ENCODE data around the gene CNTN2.

CNTN2 gene

GRCh38 chr1:205068001-205068400 is 25.0 kb downstream of the CNTN2 start:
- Histone ChIP-seq H3K36me3 (no peaks in the 10 kb centered on the region), H3K4me1 (no peaks in the 10 kb centered on the region), H3K4me3 (ENCODE audit: low read depth, low read length) (no peak overlapping the region), H3K27me3 (no peaks in the 10 kb centered on the region), H3K9me3 (no peaks in the 10 kb centered on the region)
- DNase-seq, result no peak
- no peak for TF ChIP-seq CTCF (IDR thresholded peaks at IDR 0.05; ENCODE audit: low read depth, low read length)

- TF ChIP-seq CTCF (IDR thresholded peaks at IDR 0.05; ENCODE audit: low read depth, low read length), result no peak
- no peak overlapping the region for H3K4me3 ChIP-seq (ENCODE audit: low read depth, low read length)
- H3K4me1 ChIP-seq, result no peaks in the 10 kb centered on the region
- H3K36me3 ChIP-seq, result no peaks in the 10 kb centered on the region
- no peak for DNase-seq
- H3K27me3 ChIP-seq, result no peaks in the 10 kb centered on the region
- no peaks in the 10 kb centered on the region for H3K9me3 ChIP-seq
Measured at GRCh38 chr1:205068457-205069040, 25.5 kb downstream of the CNTN2 start.

GRCh38 chr1:205069371-205070125 is 26.5 kb downstream of the CNTN2 start:
- no peak for DNase-seq
- Histone ChIP-seq H3K27me3 (no peaks in the 10 kb centered on the region), H3K4me3 (ENCODE audit: low read depth, low read length) (no peak overlapping the region), H3K36me3 (no peaks in the 10 kb centered on the region), H3K9me3 (no peaks in the 10 kb centered on the region), H3K4me1 (no peaks in the 10 kb centered on the region)
- no peak for TF ChIP-seq CTCF (IDR thresholded peaks at IDR 0.05; ENCODE audit: low read depth, low read length)

GRCh38 chr1:205071028-205071409 is 28.0 kb downstream of the CNTN2 start:
- no peak for DNase-seq
- H3K27me3 ChIP-seq, result no peaks in the 10 kb centered on the region
- no peak for TF ChIP-seq CTCF (IDR thresholded peaks at IDR 0.05; ENCODE audit: low read depth, low read length)
- H3K36me3 ChIP-seq, result no peaks in the 10 kb centered on the region
- no peaks in the 10 kb centered on the region for H3K9me3 ChIP-seq
- no peaks in the 10 kb centered on the region for H3K4me1 ChIP-seq
- no peak overlapping the region for H3K4me3 ChIP-seq (ENCODE audit: low read depth, low read length)

- Histone ChIP-seq H3K27me3 (no peaks in the 10 kb centered on the region), H3K4me3 (ENCODE audit: low read depth, low read length) (no peak overlapping the region), H3K4me1 (no peaks in the 10 kb centered on the region), H3K36me3 (no peaks in the 10 kb centered on the region), H3K9me3 (no peaks in the 10 kb centered on the region)
- no peak for TF ChIP-seq CTCF (IDR thresholded peaks at IDR 0.05; ENCODE audit: low read depth, low read length)
- DNase-seq, result no peak
Measured at GRCh38 chr1:205071801-205072200, 28.8 kb downstream of the CNTN2 start.

GRCh38 chr1:205072286-205072685 is 29.3 kb downstream of the CNTN2 start:
- Histone ChIP-seq H3K4me1 (no peaks in the 10 kb centered on the region), H3K9me3 (no peaks in the 10 kb centered on the region), H3K27me3 (no peaks in the 10 kb centered on the region), H3K36me3 (no peaks in the 10 kb centered on the region), H3K4me3 (ENCODE audit: low read depth, low read length) (no peak overlapping the region)
- no peak for DNase-seq
- TF ChIP-seq CTCF (IDR thresholded peaks at IDR 0.05; ENCODE audit: low read depth, low read length), result no peak
